HG03045 (cell line): ENCODE data around the gene DRD3.

Experiments
- ATAC-seq: cut with Tn5 transposase; IDR thresholded peaks from one replicate; pipeline ENCODE4 v1.9.1; 2021; ENCODE audit warnings: mild to moderate bottlenecking, moderate library complexity; ENCODE audit not compliant: unreplicated experiment

The DRD3 gene

GRCh38 chr3:114178770-114179368, at the start of gene DRD3:
DRD3 (minus strand) TSS chr3:114179052; CDS start chr3:114171992, 7,060 bp downstream.
- ATAC-seq = no peak

- ATAC-seq = no peak
These were observed 48.2 kb upstream of the DRD3 start for GRCh38 chr3:114227076-114227475.

DNA sequence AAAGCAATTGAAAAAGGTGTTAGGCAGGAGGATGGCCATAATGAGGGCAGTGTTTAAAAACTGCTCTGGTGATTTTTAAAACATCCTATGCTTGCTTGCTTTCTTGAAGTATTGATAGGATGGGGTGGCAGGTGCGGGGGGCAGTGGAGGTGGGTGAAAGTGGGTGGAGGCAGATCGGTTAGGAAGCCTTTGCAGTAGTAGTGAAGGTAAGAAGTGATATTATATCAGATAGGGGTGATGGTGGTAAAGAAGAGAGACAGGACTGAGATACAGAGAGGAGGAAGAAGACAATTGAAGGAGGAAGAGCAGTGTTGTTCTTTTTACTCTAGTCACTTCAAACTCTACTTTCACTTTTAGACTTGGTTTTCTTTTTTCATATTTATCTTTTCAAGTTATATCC, 47.5 kb upstream of the DRD3 start:
- ATAC-seq = no peak

DNA sequence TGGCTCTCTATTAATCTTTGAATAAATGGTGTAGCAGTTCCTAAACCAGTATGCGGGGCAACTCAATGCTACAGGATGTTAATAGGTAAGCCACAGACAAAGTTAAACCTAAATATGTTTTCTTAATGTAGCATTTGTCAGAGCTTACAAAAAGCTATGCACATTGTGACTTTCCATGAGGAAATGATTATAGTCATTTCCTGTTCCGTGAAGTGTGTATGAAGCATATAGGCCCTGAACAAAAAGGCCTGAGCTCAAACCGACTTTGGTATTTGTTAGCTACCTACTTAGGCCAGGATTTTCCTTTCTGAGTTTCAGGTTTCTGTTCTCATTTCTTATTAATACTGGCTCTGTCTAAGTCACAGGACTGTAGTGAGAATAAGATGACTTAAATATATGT, 44.3 kb upstream of the DRD3 start:
- ATAC-seq = peak; percentile 62

DNA sequence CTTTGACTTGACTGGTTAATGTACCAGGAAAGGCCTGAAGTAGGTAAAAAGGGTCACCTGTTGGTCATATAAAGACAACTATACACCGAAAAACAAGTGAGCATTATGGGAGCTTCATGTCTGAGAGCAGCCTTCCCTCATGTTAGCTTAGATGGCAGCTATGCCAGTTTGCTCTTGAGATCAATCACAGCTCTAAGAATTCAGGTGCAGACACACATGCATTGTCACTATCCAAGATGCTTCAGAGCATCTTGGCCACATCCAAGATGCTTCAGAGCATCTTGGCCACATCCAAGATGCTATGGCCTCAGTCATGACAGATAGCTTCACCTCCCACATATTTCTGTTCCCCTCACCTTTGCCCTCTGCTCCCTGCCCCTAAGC, 43.0 kb upstream of the DRD3 start:
- no peak for ATAC-seq

- no peak for ATAC-seq
These were observed 42.5 kb upstream of the DRD3 start for GRCh38 chr3:114221165-114221880.

DNA sequence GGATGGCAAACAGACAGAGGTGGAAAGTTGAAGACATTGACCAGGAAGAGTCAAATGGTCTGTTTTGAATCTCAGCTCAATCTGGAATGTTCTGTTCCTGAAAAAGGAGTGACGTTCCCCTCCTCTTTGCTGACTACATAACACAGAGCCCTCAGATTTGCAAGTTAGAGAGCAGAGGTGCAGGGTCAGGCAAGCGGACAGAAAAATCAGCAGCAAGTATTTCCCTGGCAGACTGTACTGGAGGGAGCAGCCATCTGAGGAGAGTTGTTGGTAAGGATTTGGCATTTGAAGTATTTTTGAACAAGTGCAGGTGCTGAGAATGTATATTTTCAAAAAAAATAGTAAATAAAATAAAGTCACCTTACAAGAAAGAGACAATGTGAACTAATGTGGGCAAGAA, 40.9 kb upstream of the DRD3 start:
- ATAC-seq = no peak

- ATAC-seq = no peak
These were observed 39.8 kb upstream of the DRD3 start for GRCh38 chr3:114218578-114219185.

DNA sequence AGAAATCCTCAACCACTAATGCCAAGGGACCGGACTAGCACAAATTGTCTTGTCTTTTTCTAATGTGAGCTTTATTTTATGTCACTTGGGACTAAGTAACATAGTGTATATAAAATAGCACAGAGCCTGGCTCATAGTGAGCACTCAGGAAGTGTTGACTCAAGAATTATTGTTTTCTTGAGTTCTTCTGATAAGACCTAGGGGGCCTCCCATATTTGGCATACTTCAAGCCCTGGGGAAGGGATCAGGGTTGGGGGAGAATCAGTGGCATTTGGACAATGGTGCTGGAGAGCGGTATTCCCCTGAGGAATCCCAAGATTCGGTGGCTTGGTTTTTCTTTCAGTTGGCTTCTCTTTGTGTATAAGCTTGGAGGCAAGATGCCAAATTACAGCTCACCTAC, 39.2 kb upstream of the DRD3 start:
- no peak for ATAC-seq

DNA sequence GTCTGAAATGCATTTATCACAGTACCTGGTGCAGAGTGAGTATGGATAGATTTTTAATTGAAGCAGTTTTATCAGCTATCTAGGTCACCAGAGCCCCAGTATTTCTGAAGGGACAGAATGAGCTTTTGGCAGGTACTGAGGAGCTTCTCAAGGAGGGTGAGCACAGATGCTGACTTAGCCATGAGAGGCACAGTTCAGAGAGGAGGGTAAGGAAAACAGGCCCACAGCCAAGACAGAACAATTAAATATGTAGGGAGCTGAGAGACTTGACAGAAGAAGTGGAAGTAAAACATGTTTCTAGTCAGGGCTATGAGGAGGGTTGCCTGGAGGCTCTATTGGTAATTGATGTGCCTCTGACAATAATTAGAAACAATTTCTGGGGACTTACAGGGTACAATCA, 38.4 kb upstream of the DRD3 start:
- no peak for ATAC-seq

DNA sequence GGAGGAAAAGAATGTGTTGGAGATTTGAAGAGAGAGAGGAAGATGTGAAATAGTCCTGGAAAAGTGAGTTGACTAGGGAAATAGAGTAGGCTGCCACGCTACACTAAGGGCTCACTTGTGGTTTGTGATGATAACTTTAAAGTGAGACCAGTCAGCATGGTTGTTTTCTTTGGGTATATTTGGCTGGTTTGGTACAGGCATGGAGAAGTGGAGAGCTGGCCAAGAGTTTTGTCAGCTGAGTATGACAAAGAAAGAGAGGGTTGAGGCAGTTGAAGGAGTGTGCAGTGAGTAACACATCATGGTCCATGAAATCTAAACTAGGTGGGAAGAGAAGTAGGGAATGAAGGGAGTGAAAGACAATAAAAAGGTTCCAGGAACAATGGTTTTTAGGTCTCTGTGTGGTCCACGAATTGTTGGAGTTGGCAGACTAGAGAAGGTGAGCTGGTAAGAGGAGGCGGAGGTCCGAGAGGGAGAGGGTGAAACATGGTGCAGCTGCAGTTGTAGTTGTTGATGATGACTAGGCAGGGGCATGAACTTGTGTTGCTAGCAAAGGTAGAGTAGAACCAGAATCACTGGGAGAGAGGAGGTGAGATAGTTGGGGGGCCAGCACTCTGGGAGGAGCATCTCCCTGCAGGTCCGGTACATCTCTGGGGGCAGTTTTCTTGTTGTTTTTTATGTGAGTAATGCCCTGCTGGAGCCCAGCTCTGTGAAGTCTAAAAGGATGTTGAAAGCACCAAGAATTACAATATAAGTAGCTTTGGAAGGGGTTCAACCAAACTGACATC, 37.5 kb upstream of the DRD3 start:
- no peak for ATAC-seq

- ATAC-seq = no peak
These were observed 35.9 kb upstream of the DRD3 start for GRCh38 chr3:114214542-114215341.

DNA sequence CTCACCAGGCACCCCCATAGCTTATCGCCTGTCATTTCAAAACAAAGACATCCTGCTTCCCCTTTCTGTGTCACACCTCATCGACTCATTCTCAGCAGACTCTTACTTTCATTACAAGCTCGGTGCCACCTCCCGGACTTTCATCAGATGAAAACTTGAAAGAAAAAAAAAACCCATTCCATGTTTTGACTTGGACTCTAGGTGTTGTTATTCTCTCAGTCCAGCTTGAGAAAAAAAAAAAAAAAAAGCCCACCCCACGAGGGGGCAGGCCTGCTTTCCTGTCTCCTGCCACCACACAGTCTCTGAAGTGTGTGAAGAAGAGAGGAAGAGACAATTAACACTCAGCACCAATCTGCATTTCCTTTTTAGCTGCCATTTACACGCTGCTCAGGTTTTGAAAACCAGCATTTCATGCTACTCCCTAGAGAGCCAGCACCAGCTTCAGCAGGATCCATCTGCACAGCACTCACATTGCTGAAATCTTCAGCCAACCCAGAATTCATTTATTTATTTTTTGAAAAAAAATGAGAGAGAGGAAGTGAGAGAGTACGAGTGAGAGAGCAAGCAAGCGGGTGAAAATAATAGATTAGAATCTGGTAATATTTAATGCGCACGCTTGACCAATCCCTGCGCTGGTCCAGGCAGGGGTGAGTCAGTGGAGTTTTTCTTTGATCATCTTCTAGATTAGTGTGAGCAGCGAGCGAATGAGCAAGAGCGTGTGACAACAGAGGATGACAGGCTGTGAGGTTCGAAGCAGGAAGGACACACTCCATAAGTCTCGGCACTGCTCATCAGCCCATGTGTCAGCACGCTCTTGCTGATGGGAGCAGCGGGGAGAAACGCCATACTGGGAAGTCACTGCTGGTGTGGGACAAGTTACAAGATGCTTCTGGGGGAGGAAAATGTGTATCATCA, 35.0 kb upstream of the DRD3 start:
- peak; percentile 90 for ATAC-seq

- no peak for ATAC-seq
These were observed 34.4 kb upstream of the DRD3 start for GRCh38 chr3:114213292-114213626.

DNA sequence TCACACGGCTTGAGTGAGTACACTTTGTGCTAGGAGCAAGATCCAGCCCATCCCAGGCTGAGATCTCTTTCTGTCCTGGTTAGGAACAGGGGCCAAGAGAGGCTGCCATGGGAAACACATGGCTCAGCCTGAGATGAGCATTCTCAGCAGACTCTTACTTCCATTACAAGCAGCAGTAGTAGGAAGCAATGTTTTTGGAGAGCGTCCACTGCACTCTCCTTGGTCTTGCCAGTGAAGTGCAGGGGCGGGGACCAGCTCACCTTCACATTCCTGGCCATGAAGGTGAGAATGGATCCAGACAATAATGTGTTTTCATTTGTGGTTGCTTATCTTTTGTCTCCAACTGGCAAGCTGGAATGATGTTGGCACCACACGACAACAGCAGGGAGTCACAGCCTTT, 33.8 kb upstream of the DRD3 start:
- ATAC-seq = no peak

GRCh38 chr3:114207768-114208167, 28.9 kb upstream of the DRD3 start:
- no peak for ATAC-seq

DNA sequence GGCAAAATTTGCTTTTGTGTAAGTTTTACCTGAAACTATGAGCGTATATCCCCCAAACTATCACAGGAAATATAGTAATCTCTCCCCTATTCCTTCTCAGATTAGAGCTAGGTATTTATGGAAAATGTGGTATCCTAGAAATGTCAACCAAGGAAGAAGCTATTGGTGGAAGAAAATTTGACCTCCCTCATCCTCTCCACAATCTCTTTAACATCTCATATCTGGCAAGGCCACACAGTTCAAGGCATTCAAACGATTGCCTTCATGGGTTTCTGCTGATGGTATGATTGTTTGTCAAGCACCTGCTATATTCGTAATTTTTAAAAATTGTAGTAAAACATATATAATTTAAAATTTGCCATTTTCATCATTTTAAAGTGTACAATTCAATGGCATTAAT, 27.5 kb upstream of the DRD3 start:
- ATAC-seq = no peak

DNA sequence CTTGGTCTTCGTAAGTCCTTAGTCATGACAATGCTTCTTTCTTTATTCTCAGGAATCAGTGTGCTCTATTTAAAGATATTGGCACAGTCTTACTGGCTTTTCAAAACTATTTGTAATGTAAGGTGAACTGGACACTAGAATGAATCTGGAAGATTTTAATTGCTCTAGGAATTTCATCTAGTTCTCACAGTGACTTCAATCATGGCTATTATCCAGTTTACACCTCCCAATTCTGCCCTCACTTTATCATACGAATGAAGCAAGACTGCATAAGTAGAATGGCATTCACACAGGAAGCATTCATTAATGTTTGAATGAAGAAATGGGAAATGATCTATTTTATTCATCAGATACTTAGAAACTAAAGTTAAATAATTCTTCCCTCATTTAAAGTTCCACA, 26.7 kb upstream of the DRD3 start:
- no peak for ATAC-seq

- ATAC-seq = no peak
These were observed 15.9 kb upstream of the DRD3 start for GRCh38 chr3:114194750-114195149.

DNA sequence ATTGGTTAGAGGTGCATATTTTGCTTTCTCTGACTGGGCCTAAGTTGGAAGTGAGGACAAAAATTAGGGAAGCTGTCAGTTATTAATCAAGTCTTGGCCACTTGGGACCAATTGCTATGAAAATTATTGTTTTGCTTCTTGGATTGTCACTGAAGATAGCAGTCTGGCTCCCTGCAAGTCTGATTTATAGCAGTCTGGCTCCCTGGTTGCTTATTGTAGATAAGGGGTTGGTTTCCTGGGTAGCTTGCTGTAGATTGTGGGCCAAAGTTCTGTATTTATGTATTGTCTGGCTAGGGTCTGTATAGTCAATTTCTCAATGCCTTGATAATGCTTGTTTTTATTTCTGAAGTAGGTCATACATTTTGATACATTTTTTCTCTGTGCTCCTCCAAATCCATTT, 13.3 kb upstream of the DRD3 start:
- no peak for ATAC-seq
